HG03139 (cell line): ENCODE measurements around the gene SRGAP1.

Experiments
- ATAC-seq: cut with Tn5 transposase; IDR thresholded peaks from one replicate; pipeline ENCODE4 v1.9.1; 2021; ENCODE audit not compliant: unreplicated experiment

Gene SRGAP1

DNA sequence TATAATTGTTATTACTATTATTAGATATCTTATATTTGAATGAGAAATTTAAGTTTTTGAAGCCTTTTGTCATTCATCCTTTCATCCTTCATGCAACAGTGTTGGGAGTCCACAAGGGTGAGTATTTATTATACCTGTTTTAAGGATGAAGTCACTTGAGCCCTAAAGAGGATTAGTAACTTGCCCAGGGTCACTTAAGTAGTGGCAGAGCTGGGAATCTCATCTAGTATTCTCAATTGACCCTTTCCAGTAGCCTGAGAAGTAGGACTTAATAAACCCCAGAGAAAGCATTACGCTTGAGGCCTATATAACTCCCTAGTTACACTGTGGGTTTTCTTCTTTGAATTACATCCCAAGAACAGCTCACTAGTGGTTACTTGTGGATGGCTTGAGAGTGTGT is 119.8 kb downstream of the SRGAP1 start:
- no peak for ATAC-seq

DNA sequence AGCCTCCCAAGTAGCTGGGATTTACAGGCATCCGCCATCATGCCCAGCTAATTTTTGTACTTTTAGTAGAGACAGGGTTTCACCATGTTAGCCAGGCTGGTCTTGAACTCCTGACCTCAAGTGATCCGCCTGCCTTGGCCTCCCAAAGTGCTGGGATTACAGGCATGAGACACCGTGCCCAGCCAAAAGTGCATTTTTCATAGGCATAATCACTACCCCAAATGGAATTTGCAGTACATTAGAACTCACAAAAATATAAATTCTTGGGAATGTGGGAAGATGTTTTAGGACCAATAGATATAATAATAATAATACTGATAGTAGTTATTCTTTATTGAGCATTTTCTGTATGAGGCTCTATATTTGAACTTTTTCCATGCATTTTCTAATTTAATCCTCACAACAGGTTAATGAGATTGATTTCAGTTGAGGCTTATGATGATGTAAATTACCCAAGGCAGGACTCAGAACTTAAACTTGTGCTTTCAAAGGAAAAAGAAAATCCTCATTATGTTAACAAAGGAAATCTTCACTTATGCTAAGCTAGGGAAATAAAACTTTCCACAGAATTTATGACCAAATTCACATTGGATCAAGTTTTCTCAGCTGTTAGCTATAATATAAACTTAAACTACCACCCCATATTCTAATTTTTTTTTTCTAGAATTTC is 121.6 kb downstream of the SRGAP1 start:
- ATAC-seq, result no peak

DNA sequence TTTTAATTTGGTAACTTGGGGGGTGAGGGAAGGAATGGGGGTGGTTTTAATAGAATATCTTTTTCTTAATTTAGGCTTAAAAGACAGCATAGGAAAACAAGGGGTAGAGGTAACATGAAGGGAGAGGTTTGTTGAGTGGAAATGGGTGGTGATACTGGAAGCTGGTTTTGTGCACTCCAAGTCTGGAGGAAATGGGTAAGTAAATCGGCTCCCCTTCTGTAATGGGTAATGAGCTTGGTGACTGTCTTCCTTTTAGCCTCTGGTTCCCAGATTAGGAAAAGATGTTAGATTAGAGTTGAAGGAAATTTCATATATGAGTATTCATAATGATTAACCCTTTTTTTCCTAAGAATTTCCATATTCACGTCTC is 122.1 kb downstream of the SRGAP1 start:
- ATAC-seq, result no peak

DNA sequence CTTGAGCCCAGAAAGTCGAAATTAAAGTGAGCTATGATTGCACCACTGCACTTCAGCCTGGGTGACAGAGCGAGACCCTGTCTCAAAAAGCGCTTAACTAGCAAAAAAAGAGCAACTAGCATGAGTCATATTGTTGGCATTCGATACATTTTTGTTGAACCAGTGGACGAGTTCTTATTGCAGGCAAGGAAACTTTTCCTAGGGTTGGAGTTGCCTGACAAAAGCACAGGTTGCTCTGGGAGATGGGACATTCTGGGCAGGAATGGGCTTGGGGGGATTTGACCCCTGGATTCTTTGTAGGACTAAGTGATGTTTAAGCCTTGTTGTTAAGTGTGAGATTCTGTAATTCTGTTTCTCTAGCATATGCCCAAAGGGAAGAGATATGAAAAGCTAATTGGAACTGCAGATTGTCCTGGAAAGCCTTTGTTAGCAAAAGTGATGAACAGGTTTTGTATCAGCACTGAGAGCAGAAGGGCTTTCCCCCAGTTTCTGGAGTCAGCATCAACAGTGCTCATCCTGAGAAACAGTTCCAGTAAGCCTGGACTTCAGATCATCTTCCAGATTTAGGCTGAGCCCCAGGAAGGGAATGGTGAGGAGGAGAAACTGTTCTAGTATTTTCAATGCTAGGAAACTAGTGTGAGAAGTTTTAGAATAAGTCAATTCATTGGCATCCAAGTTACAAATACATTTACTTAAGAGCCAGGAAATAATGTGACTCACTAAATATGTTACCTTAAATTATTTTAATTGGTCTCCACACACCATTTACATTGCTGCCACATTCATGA is 123.1 kb downstream of the SRGAP1 start:
- ATAC-seq, result no peak

- ATAC-seq, result no peak
These were observed 124.2 kb downstream of the SRGAP1 start for GRCh38 chr12:63968673-63969072.

DNA sequence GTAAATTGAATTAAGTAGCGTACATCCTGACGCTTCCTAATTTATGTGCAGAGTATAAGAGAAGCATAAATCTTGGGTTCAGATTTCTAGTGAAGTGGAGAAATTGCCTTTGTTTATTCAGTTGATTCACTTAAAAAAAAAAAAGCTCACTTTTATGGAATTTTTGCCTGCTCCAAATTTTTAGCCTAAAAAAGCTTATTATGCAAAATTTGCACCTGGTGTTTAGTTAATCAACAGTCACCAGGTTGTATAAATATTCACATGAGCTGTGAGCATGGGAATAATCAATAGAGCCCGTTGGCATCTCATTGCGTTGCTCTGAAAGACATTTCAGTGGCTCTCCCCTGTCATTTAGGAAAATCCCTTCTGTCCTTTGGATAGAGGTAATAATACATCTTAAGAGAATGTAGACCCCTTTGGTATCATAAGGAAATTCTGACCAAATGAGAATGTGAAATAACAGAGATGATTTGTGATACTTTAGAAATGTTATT is 132.4 kb downstream of the SRGAP1 start:
- no peak for ATAC-seq

- ATAC-seq, result no peak
These were observed 132.9 kb downstream of the SRGAP1 start for GRCh38 chr12:63977441-63977840.

DNA sequence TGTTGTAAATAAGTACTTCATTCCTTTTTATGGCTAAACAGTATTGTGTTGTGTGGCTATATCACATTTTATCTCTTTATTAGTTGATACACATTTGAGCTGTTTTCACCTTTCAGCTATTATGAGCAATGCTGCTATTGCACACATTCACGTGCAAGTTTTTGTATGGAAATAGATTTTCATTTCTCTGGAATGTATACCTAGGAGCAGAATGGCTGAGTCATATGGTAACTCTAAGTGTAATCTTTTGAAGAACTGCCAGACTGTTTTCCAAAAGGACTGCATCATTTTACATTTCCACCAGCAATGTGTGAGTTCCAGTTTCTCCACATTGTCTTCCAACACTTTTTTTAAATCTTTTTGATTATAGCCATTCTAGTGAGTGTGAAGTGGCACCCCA is 134.0 kb downstream of the SRGAP1 start:
- no peak for ATAC-seq

DNA sequence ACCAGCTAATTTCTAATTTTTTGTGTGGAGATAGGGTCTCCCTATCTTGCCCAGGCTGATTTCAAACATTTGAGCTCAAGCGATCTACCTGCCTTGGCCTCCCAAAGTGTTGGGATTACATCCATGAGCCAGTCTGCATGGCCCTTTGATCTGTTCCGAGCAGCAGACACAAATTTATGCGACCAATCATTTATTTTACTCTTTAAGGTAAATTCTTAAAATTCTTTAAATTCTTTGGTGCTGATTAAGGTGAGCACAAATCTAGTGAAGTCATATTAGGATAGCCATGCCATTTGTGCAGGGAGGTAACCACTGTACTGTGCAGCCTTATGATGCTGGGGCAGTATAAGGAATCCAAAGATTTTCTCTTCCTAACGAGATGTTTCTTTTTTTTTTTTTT is 135.7 kb downstream of the SRGAP1 start:
- ATAC-seq, result no peak

DNA sequence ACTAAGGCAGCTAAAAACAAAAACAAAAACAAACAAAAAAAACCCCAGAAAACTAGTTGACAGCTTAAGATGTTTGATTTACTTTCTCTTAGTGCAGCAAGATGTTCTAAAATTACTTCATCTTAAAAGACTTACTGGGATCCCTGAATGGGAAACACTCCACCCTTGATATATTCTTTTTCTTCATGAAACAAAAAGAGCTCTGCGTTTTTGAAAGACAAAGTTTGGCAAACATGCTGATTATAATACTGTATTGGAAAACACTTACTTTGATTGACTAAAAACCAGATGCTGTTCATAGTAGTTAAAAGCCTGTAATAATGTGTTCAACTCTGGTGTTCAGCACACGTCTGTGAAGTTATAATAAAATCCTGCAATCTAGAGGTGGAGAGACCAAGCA is 136.8 kb downstream of the SRGAP1 start:
- ATAC-seq, result no peak

- no peak for ATAC-seq
These were observed 138.2 kb downstream of the SRGAP1 start for GRCh38 chr12:63982604-63983295.

DNA sequence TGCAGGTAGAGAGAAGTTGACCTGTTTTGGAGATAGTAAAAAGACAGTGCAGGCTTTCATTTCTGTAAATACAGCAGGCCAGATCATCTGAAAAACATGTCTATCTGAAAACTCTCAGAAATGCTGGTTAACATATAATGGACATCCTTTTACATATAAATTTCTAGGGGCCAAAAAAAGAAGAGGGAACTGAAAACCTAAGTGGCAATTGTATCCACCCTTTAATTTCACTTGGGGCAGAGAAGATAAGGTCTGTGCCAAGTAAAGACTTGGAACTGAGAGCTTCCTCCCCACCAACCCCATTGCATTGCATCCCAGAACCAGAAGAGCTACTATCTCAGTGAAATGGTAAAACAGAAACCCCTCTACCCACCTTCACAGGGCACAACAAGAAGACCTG is 141.0 kb downstream of the SRGAP1 start:
- ATAC-seq, result no peak

DNA sequence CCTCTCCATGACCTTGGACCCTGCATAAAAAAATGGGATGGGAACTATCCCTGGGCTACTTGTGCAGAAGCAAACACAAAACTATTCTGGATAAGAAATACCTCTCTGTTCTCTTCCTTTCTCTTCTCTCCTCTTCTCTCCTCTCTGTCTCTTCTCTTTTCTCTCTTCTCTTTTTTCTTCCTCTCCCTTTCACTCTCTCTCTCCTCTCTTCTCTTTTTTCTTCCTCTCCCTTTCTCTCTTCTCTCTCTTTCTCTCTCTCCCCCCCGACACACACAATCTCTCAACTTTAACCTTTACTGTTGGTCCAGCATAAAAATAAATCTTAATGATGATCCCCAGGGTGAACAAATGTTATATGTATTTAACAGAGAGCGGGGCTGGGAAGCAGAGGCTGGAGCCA is 141.4 kb downstream of the SRGAP1 start:
- ATAC-seq, result no peak

DNA sequence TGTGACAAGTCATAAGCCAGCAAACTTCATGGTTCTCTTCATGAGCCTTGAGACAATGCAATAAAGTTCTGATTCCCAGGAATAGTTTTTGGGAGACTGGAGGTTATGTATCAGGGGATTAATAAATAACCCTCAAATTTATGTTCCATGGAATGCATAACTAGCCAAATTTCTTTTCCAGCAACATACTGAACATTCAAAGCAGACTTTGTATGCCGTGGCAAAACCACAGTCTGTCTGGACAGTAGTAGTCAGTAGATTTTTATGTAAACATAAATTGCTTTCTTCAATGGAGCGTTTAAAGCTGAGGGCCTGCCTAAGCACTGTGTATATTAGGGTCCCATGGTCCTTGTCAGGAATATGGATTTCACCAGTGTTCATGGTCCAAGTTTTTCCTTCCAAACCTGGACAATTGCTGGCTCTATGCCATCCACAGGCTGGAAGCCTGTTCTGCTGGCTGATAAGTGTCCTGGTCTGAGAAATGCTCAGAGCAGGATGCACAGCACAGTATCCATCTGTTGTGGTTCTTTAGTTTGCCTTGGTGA is 144.9 kb downstream of the SRGAP1 start:
- ATAC-seq, result no peak

GRCh38 chr12:63990828-63991547 is 146.5 kb downstream of the SRGAP1 start:
- ATAC-seq, result no peak

DNA sequence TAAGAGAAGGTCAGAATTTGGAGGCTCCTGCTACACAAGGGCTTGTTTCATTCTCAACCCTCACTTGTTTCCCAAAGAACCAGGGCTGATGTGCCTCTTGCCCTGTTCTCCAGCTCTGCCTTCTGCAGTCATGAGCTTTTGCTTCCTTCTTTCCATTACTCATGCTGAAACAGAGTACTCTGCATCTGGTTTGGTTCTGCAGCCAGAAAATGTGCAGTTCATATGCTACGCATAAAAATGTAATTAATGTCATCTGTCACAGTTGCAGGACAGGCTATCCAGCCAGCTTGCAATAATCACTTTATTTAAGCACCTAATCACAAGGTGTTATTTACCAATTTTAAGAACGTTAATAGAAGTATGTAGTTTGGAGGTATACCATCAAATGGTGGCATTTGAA is 150.2 kb downstream of the SRGAP1 start:
- ATAC-seq, result no peak

- ATAC-seq, result no peak
These were observed 151.0 kb downstream of the SRGAP1 start for GRCh38 chr12:63995512-63995911.

- no peak for ATAC-seq
These were observed 152.1 kb downstream of the SRGAP1 start for GRCh38 chr12:63996556-63996955.

GRCh38 chr12:63997198-63997597 is 152.7 kb downstream of the SRGAP1 start:
- no peak for ATAC-seq

DNA sequence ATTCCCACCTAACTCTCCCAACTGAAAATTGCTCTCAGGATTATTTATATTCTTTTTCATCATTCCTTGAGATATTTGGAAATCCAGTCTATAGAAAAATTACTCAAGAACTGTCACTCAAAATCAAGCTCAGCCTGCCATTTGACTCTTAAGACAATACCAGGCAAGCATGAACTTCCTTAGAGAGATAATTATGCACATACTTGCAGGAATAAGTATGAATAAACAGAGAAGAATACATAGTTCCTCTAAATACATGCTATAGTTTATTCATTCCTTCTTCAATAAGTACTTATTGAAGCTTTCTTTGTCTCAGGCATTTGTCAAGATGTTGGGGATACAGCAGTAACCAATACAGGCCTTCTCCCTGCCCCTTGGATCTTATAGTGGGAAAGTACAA is 154.1 kb downstream of the SRGAP1 start:
- ATAC-seq, result no peak

- no peak for ATAC-seq
These were observed 155.4 kb downstream of the SRGAP1 start for GRCh38 chr12:63999853-64000252.
